Measurements from ENCODE around the gene JAGN1.
"Not testable (repeated sequence)": the region's sequence is repeated elsewhere in the genome, so short reads cannot be mapped to it uniquely, and the experiment has no call there.

Gene JAGN1

GRCh38 chr3:9867106-9867505 is 23.3 kb upstream of the JAGN1 start:
- no peak for DNase-seq

GRCh38 chr3:9869955-9870354 is 20.5 kb upstream of the JAGN1 start:
- DNase-seq, result no peak

DNA sequence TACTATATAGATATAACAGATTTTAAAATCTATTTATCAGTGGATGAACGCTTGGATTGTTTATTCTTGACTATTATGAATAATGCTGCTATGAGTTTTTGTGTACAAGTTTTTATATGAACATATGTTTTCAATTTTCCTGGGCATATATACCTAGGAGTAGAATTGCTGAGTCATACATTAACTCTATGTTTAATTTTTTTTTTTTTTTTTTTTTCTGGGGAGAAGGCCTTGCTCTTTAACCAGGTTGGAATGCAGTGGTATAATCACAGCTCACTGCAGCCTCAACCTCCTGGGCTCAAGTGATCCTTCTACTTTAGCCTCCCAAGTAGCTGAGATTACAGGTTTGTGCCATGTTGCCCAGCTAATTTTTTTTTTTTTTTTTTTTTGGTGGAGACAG is 19.4 kb upstream of the JAGN1 start:
- DNase-seq, result peak; percentile 75

- DNase-seq, result not testable (repeated sequence)
These were observed 18.3 kb upstream of the JAGN1 start for GRCh38 chr3:9872067-9872466.

DNA sequence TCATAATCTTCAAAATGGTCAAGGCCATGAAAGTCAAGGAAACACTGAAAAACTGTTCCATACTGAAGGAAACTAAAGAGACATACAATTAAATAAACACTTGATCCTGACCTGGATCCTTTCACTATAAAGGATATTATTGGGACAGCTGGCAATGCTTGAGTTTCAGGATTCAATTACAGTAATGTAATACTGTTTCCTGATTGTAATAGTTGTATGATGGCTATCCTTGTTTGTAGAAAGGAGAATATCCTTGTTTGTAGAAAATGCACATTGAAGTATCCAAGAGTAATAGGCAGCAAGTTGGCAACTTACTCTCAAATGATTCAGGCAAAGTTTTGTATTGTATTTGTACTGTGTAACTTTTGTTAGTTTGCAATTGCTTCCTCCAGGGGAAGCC is 15.0 kb upstream of the JAGN1 start:
- no peak for DNase-seq

DNA sequence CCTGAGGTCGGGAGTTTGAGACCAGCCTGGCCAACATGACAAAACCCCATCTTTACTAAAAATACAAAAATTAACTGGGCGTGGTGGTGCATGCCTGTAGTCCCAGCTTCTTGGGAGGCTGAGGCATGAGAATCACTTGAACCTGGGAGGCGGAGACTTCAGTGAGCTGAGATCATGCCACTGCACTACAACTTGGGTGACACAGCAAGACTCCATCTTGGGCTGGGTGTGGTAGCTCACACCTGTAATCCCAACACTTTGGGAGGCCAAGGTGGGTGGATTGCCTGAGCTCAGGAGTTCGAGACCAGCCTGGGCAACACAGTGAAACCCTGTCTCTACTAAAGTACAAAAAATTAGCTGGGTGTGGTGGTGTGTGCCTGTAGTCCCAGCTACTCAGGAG is 14.2 kb upstream of the JAGN1 start:
- DNase-seq, result not testable (repeated sequence)

GRCh38 chr3:9876991-9877390 is 13.4 kb upstream of the JAGN1 start:
- no peak for DNase-seq

DNA sequence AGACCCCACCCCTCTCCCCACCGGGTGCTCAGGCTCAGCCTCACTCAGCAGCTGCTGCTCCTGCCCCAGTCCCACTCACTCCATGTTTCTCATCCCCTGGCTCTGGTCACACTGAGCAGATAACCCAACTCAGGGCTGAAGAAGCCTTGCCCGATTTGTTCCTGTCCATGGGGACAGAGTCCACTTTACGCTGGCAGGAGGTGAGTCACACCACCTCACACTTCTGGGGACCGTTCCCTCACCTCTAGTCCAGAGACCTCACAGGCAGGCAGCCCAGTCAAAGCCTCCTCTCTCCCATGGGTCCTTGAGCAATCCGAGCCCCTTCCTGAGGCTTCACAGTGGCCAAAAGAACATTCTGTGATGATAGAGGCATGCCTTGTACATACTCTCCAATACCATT is 11.7 kb upstream of the JAGN1 start:
- no peak for DNase-seq

DNA sequence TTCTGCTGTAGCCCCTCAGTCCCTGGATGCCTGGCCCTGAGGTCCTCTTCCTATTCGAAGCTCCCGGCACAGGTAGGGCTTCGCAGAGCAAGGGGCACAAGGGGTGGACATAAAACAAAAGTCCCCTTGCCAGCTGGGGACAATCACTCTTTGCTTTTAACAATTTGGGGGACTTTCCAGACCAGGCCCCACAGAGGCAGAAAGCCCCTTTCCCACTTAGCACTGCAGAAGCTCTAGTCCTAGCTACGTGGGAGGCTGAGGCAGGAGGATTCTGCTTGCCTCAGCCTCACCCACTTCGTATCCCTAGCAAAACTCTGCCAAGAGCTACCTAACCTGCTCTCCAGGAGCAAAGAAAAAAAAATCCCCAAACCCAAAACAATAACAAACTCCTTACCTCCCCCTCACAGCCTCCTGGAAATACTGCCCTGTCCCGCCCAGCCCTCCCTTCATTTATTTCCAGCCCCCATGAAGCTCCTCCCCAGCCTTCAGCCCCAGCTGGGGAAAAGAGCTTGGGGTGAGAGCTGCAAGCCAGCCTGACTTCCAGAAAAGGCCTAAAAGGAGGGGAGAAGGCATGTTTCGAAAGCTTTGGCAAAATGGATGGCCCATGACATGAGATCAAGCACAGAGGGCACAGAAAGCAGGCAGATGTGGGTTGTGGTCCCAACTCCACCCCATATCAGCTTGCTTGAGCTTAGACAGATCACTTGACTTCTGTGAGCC is 10.4 kb upstream of the JAGN1 start, which contains the start of gene CIDEC:
Gene CIDEC (minus strand): TSS at position 424 of the 720 bp plus-strand sequence. CDS start 1,767 bp downstream, outside the sequence.
- no peak for DNase-seq

GRCh38 chr3:9881441-9881840 is 9.0 kb upstream of the JAGN1 start:
- DNase-seq, result no peak

DNA sequence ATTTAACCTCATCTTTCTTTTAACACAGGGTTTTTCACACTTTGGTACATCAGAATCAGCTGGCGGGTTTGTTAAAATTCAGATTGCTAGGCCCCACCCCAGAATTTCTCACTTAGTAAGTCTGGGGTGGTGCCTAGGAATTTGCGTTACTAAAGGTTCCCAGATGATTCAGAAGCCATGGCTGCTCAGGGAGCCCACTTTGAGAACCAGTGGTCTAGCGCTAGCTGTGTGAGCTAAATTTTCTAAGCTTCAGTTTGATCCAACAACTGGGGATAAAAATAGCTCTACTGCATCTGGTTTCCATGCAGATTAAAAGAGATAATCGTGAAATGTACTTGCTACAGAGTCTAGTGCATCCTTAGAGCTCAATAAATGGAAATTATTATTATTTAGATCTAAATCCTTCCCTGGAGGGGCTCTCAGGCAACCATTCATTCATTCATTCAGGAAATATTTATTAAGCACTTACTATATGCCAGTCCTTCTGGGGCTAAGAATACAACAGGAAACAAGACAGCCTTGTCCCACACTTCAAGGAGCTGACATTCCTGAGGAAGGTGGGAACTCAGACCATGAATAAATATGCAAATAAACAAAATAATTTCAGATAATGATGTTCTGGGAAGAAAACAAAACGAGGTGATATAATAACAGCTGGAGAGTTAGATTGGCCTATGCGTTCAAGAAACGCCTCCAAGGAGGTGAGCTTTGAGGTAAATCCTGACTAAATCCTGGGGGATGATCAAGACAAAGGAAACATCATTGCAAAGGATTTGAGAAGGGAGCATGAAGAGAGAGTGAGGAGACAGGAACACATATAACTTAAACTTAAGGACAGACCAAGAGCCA is 6.5 kb upstream of the JAGN1 start:
- DNase-seq, result peak; percentile 29

DNA sequence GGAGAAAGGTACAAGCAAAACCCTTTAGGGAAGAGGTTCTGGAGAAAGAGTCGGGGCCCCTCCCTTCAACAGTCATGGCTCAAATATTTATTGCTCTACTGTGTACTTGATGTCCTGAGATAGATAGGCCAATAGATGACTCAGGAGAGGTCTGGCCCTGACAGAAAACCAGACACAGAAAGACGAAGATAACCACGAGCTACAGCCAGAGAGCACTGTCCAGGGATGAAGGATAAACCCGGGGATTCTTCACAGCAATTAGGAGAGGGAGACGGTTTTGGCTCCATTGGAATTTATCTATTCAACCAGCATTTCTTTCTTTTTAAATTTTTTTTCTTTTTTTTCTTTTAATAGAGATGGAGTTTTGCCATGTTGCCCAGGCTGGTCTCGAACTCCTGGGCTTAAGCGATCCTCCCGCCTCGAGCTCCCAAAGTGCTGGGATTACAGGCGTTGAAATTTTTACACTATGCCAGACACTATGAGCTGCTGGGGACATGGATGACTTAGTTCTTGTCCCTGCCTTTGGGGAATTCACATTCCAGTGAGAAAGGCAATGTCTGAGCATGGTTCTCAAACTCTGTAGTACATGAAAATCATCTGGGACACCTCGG is 5.8 kb upstream of the JAGN1 start:
- peak; percentile 82 for DNase-seq

DNA sequence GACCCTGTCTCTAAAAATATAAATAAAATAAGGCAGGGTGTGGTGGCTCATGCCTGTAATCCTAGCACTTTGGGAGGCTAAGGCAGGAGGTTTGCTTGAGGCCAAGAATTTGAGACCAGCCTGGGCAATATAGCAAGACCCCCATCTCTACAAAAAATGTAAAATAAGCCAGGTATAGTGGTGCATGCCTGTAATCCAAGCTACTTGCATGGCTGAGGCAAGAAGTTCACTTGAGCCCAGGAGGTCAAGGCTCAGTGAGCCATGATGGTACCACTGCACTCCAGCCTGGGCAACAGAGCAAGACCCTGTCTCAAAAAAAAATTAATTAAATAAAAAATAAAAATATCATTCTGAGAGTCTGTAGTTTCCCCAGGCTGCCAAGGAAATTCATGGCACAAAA is 4.1 kb upstream of the JAGN1 start:
- DNase-seq, result no peak

- no peak for DNase-seq
These were observed 2.9 kb upstream of the JAGN1 start for GRCh38 chr3:9887480-9887879.

- no peak for DNase-seq
These were observed 1.9 kb upstream of the JAGN1 start for GRCh38 chr3:9888540-9888939.

GRCh38 chr3:9889405-9889804 is 1.0 kb upstream of the JAGN1 start:
- no peak for DNase-seq

DNA sequence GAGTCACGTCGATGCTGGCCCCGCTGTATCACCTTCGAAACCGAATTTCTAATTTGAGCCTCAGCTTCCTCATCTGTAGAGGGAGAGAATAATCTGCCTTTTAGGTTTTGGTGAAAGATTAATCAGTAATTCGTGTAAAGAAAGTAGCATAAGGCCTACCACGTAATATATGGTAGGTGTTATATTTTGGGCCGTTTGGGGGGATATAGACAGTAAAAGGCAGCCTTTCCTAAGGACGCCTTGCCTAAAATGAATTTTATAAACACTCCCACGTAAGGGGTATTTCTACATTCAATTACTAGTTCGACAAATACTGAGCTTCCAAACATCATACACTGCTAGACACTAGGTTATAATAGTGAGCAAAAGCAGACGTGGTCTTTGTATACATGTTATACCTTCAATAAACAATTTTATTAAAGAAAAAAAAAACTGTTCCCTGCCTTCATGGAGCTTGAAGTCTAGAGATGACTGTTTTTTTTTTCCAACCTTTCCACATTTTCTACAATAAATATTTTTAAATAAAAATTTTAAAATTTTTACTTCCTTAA is 737 bp downstream of the JAGN1 start:
- DNase-seq, result no peak

DNA sequence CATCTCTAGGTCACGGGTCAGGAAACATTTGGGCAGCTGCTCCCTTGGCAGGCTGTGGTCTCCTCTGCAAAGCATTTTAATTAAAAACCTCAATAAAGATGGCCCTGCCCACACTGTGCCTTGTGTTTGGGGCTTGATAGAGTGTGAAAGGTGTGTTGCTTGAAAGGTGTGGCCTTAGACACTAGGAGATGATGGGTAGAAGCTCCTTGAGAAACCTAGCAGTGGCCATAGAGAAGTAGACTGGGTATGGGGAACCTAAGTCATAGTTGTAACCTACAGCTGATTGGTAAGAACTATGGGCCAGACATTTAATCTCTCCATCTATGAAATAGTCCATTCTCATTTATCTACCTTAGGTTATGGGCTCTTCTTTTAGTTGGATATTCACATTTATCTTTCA is 3.3 kb downstream of the JAGN1 start:
- no peak for DNase-seq

DNA sequence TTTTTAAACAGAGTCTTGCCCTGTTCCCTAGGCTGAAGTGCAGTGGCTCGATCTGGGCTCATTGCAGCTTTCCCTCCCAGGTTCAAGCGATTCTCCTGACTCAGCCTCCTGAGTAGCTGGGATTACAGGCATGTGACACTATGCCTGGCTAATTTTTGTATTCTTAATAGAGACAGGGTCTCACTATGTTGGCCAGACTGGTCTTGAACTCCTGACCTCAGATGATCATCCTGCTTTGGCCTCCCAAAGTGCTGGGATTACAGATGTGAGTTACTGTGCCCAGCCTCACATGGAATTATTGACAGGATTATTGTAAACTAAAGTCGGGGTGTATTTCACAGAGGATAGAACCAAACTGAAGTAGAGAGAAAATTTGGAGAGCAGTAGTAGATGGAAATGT is 5.3 kb downstream of the JAGN1 start:
- not testable (repeated sequence) for DNase-seq

DNA sequence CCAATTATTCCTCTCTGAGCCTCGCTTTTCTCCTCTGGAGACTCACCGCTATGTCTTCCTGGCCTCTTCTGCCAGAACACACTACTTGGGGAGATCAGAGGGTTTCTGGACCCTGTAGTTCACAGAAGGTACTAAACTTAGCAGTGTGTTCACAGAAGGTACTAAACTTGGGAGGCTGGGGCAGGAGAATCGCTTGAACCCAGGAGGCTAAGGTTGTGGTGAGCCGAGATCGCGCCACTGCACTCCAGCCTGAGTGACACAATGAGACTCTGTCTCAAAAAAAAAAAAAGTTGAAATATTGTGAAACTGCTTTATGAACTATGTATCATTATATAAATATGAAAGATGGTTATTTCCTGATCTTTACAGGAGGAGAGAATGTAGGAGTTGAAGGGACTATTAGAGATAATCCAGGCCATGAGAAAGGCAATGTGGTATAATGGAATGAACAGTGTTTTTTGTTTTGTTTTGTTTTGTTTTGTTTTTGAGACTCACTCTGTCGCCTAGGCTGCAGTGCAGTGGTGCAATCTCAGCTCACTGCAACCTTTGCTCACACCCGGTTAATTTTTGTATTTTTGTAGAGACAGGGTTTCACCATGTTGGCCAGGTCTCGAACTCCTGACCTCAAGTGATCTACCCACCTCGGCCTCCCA is 6.5 kb downstream of the JAGN1 start:
- not testable (repeated sequence) for DNase-seq

DNA sequence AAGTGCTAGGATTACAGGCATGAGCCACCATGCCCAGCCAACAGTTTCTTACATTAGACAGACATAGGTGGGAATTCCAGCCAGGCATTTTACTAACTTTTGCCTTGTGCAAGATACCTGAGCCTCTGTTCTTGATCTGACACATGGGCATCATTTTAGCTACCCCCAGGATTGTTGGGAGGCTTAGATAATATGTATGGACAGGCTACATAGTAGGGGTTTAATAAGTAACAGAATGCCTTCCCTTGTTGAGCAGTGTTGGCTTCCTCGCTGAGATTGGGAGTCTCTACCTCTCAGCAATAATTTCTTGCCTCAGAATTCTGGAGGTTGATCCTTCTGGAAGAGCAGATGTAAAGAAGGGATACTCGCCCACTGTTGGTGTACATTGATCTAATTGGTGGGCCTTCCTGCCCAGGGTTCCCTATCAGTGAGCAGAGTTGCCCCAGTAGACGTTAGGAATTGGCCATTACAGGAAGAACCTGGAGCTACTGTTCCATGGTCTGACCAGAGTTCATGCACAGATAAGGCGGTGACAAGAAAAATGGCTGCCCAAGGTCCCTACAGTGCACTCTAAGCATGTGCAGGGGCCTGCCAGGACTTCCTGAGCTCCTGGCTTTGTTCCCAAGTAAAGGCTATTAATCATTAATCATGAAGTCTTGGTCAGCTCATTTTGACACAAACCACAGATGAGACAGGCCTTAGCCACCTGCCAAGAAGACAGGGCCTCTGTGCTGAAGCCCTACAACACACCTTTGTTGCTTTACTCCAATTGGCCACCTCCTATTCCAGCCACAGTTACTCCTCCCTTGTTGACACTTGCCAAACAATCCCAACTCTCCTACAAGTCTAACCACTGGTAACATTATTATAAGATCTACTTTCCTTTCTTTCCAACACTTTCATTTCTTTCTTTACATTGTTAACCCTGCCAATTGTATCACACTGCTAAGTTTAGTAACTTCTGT is 7.3 kb downstream of the JAGN1 start:
- no peak for DNase-seq
